ENCODE data around the gene ITPRIPL1.

Gene ITPRIPL1

GRCh38 chr2:96361751-96362150 is 36.6 kb downstream of the ITPRIPL1 start:
- DNase-seq: no peak

GRCh38 chr2:96369186-96369585 is 44.1 kb downstream of the ITPRIPL1 start:
- DNase-seq: no peak

GRCh38 chr2:96374211-96374951 is 49.3 kb downstream of the ITPRIPL1 start:
- no peak for DNase-seq

All from SHP77 treated with DMSO at 0.1 percent for 48 hours (cell line).